ENCODE measurements around the gene NR1H2.
"Not testable (repeated sequence)": the region's sequence is repeated elsewhere in the genome, so short reads cannot be mapped to it uniquely, and the experiment has no call there.

Gene NR1H2

DNA sequence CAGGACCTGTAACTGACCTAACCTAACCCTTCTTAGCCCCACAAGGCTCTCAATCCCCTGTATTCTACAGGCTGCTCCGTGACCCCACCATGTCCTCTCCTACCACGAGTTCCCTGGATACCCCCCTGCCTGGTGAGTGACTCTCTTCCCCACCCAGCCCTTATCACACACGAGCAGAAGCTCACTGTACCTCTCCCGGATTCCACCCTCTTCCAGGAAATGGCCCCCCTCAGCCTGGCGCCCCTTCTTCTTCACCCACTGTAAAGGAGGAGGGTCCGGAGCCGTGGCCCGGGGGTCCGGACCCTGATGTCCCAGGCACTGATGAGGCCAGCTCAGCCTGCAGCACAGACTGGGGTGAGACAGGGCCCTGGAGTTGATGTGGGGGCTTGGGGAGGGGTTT is 1.3 kb downstream of the NR1H2 start:
- FAIRE-seq (no peak), DNase-seq (ENCODE audit: insufficient read length, low spot score) (no peak)

GRCh38 chr19:50378169-50378862 is 2.1 kb downstream of the NR1H2 start:
- FAIRE-seq (no peak), DNase-seq (ENCODE audit: insufficient read length, low spot score) (no peak)

DNA sequence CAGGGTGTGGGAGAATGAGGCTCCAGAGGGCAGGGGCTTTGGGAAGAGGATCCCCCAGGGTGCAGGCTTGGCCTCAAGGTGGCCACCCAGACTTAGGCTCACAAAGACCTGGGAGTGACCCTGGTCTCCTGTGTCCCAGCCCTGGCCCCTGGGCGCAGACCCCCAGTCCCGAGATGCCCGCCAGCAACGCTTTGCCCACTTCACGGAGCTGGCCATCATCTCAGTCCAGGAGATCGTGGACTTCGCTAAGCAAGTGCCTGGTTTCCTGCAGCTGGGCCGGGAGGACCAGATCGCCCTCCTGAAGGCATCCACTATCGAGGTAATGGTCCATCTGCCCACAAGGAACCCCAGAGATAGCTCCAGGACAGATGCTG is 2.6 kb downstream of the NR1H2 start:
- DNase-seq (ENCODE audit: insufficient read length, low spot score): no peak
- FAIRE-seq: no peak

DNA sequence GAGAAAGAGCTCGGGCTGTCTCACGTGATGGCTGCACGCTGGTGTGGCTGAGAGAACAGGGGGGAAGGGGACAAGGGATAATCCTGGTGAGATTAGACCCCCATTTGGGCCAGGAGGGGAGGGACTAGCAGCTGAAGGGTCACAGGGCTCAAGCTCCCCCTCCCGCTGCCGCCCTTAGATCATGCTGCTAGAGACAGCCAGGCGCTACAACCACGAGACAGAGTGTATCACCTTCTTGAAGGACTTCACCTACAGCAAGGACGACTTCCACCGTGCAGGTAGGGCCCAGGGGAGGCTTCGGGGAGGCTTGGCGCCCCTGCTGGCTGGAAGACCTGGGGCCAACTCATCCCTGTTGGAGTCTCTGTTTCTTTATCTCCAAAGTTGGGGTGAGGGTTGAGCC is 3.3 kb downstream of the NR1H2 start:
- FAIRE-seq (no peak), DNase-seq (ENCODE audit: insufficient read length, low spot score) (no peak)

DNA sequence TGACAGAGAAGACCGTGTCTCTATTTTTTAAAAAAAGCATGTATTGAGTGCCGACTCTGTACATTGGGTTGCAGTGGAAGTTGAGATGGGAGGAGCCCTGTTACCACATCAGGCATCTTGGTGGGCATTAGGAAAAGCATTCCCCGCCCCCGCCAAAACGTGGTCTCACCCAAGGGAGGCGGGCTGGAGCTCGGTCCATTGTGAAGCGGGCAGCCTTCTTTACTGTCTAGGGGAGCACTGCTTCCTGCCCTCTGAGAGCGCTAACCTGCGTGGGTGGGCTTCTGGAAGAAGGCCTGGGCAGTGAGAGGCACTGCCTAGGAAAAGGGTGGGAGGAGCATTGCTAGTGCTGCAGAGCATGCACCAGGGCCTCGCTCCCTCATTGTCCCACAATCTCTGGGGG is 3.9 kb downstream of the NR1H2 start:
- no peak for FAIRE-seq
- DNase-seq (ENCODE audit: insufficient read length, low spot score): no peak

DNA sequence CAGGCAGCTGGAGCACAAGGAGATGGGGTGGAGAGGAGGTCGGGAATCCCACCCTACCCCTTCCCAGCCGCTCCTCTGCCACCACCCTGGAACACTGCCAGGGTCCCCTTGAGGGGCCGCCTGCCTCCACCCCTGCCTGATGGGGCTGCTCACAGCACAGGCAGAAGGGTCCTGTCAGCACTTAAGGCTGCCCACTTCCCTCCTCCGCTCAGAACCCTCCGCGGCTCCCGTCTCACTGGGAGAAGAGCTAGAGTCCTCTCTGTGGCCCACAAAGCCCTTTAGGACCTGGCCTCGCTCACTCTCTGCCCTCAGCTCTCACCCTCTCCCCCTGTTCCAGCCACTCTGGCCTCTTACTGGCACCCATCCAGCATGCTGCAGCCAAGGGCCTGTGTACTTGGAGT is 4.5 kb downstream of the NR1H2 start:
- DNase-seq (ENCODE audit: insufficient read length, low spot score) (no peak), FAIRE-seq (no peak)

DNA sequence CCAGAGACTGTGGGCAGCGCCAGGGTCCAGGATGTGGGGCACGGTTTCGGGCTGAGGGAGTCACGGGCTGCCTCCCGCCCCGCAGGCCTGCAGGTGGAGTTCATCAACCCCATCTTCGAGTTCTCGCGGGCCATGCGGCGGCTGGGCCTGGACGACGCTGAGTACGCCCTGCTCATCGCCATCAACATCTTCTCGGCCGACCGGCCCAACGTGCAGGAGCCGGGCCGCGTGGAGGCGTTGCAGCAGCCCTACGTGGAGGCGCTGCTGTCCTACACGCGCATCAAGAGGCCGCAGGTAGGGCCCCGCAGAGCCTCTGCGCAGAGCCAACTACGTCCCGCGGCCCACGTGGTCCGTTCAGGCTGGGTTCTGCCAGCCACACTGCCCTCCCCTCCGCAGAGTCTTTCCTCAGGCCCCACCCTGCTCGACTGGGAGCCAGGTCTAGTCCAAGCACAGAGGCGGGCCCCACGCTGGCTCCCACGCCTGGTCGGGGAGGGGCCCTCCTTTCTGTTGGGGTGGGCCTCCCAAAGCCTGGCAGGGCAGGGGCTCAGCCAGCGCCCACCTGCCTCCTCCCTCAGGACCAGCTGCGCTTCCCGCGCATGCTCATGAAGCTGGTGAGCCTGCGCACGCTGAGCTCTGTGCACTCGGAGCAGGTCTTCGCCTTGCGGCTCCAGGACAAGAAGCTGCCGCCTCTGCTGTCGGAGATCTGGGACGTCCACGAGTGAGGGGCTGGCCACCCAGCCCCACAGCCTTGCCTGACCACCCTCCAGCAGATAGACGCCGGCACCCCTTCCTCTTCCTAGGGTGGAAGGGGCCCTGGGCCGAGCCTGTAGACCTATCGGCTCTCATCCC is 5.8 kb downstream of the NR1H2 start:
- DNase-seq (ENCODE audit: insufficient read length, low spot score) (no peak), FAIRE-seq (no peak)

- DNase-seq (ENCODE audit: insufficient read length, low spot score) (no peak), FAIRE-seq (peak; percentile 23)
Measured at GRCh38 chr19:50383001-50383851, 7.0 kb downstream of the NR1H2 start.

- peak; percentile 97 for FAIRE-seq
- peak; percentile 96 for DNase-seq (ENCODE audit: insufficient read length, low spot score)
Measured at GRCh38 chr19:50383852-50384684, 7.8 kb downstream of the NR1H2 start, which contains the start of gene POLD1. Gene POLD1, plus strand, starts transcription at chr19:50384347. Its CDS starts 14,505 bp downstream, at chr19:50398852.

- peak; percentile 45 for FAIRE-seq
- DNase-seq (ENCODE audit: insufficient read length, low spot score): no peak
Measured at GRCh38 chr19:50384685-50385535, 8.7 kb downstream of the NR1H2 start.

- FAIRE-seq (no peak), DNase-seq (ENCODE audit: insufficient read length, low spot score) (no peak)
Measured at GRCh38 chr19:50387176-50387867, 11.1 kb downstream of the NR1H2 start.

DNA sequence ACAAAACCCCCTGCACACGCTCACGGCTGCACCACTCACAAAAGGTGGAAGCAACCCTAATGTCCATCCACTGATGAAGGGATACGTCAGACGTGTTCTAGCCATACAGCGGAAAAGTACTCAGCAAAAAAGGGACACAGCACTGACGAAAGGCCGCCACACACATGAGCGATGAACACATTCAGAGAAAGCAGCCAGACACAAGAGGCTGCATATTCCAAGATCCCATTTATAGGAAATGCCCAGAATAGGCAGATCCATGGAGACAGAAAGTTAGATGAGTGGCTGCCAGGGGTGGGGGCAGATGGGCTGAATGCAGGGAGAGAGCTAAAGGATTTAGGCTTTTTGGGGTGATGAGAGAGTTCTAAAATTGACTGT is 11.6 kb downstream of the NR1H2 start:
- DNase-seq (ENCODE audit: insufficient read length, low spot score): no peak
- FAIRE-seq: no peak

DNA sequence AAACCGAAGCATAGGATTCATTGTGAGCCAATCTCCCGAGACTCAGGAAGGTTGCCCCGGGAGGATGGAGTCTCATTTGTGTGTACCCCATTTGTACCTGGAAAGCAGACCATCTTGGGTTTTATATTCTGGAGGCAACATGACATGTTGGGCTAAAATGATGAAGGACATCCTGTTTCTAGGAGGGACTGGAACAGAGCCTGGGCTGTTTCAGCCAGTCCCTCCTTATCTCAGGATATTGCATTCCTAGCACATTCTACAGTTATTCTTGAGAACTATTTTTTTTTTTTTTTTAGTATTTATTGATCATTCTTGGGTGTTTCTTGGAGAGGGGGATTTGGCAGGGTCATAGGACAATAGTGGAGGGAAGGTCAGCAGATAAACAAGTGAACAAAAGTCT is 14.0 kb downstream of the NR1H2 start:
- DNase-seq (ENCODE audit: insufficient read length, low spot score); FAIRE-seq: not testable (repeated sequence)

- not testable (repeated sequence) for DNase-seq (ENCODE audit: insufficient read length, low spot score); FAIRE-seq
Measured at GRCh38 chr19:50390952-50391351, 14.7 kb downstream of the NR1H2 start.

GRCh38 chr19:50392759-50393158 is 16.5 kb downstream of the NR1H2 start:
- no peak for DNase-seq (ENCODE audit: insufficient read length, low spot score)
- no peak for FAIRE-seq

GRCh38 chr19:50393589-50393988 is 17.3 kb downstream of the NR1H2 start:
- FAIRE-seq: no peak
- no peak for DNase-seq (ENCODE audit: insufficient read length, low spot score)

DNA sequence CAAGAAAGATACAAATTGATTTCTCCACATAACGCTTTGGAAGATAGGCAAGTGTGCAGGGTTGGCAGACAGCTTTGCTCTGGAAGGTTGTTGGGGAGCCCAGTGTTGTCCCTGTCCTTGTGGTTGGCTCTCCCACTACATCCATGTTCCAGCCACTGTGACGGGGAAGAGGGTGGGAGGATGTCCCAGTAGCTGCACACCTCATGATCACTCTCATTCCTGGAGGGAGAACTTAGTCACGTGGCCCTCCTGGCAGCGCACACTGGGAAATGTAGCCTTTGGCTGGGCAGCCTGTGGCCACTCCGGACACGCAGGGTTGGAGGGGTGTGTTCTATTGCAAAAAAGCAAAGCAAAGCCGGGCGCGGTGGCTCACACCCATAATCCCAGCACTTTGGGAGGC is 17.8 kb downstream of the NR1H2 start:
- DNase-seq (ENCODE audit: insufficient read length, low spot score) (no peak), FAIRE-seq (no peak)

- DNase-seq (ENCODE audit: insufficient read length, low spot score): no peak
- no peak for FAIRE-seq
Measured at GRCh38 chr19:50398675-50399367, 22.6 kb downstream of the NR1H2 start.
